Natural killer cell (primary cell): ENCODE results near the gene PKHD1. TPM values are rescaled to one million over a fixed set of nuclear protein-coding genes. Genes with fewer than 3 reads are reported as not detected.

Source experiments
- ATAC-seq, 3 donors: fragments of 150-1000 bp in 2 of 3; fragments of 200-7000 bp in 1 of 3; cut with Tn5 transposase; 1 replicate in 1 of 3; 2 replicates in 2 of 3; pipeline ENCODE4 v1.10.0; 2021; ENCODE audit warnings: mild to moderate bottlenecking in 2 of 3, moderate library complexity in 2 of 3
- DNase-seq, 2 donors: peaks; one replicate each; pipeline versions ENCODE4 v3.0.0 to v3.0.0-alpha.2; 2013 to 2021; ENCODE audit warnings: mixed read lengths in 1 of 2
- H3K27ac ChIP-seq: one replicate; pipeline ENCODE4 v1.5.1; 2013; ENCODE audit warnings: mild to moderate bottlenecking, low read length
- H3K27me3 ChIP-seq: one replicate; pipeline ENCODE4 v1.6.1; 2013; ENCODE audit warnings: low read length; ENCODE audit not compliant: control insufficient read depth, insufficient read depth
- H3K36me3 ChIP-seq: one replicate; pipeline ENCODE4 v1.6.1; 2013; ENCODE audit warnings: low read length; ENCODE audit not compliant: control insufficient read depth, insufficient read depth
- H3K4me1 ChIP-seq: one replicate; pipeline ENCODE4 v1.6.1; 2013; ENCODE audit warnings: low read length; ENCODE audit not compliant: control insufficient read depth, insufficient read depth
- H3K4me3 ChIP-seq: one replicate; pipeline ENCODE4 v1.5.1; 2013; ENCODE audit warnings: low read length
- H3K9me3 ChIP-seq: one replicate; pipeline ENCODE4 v1.6.1; 2013; ENCODE audit warnings: low read length; ENCODE audit not compliant: control insufficient read depth, insufficient read depth
- H3K27ac Mint-ChIP-seq, 2 donors: one replicate each; pipeline ENCODE4 v1.8.0; 2022; ENCODE audit warnings: mild to moderate bottlenecking in 2 of 2, mixed read lengths in 2 of 2, moderate library complexity in 1 of 2
- H3K27me3 Mint-ChIP-seq, 2 donors: one replicate each; pipeline ENCODE4 v1.8.0; 2022; ENCODE audit warnings: low read depth in 2 of 2, mixed read lengths in 2 of 2
- H3K36me3 Mint-ChIP-seq: one replicate; pipeline ENCODE4 v1.8.0; 2022; ENCODE audit warnings: mixed read lengths
- H3K4me1 Mint-ChIP-seq, 2 donors: one replicate each; pipeline ENCODE4 v1.8.0; 2022; ENCODE audit warnings: mixed read lengths in 2 of 2
- H3K4me3 Mint-ChIP-seq: one replicate; pipeline ENCODE4 v1.8.0; 2022; ENCODE audit warnings: mild to moderate bottlenecking, moderate library complexity, mixed read lengths
- H3K9me3 Mint-ChIP-seq, 2 donors: one replicate each; pipeline ENCODE4 v1.8.0; 2022; ENCODE audit warnings: mixed read lengths in 2 of 2
- CTCF ChIP-seq: fragments of 200-600 bp; IDR thresholded peaks from one replicate; pipeline ENCODE4 v1.8.0; 2022; ENCODE audit warnings: antibody characterized with exemption
- WGBS: methylation state at CpG from one replicate; pipeline ENCODE4 v1.1.7; 2013; ENCODE audit warnings: missing lambda C conversion rate; ENCODE audit not compliant: insufficient coverage; 5-methylcytosine and 5-hydroxymethylcytosine counted together
- intact Hi-C: fragments of 100-400 bp; cut with micrococcal nuclease; formaldehyde crosslinking; loops from one replicate; pipeline ENCODE4 v1.14.2; 2022
- total RNA-seq, 4 donors: library from RNA; stranded (reverse); fragments of 120-200 nt in 1 of 4; gene quantifications; one replicate each; pipeline versions ENCODE4 v1.2.3 to v1.2.4, GENCODE V29; 2013 to 2022

Gene PKHD1
- total RNA-seq, 3 donors from 2014 or later (not counting 1 experiment from before 2014, with no cell fraction given) = not detected

DNA sequence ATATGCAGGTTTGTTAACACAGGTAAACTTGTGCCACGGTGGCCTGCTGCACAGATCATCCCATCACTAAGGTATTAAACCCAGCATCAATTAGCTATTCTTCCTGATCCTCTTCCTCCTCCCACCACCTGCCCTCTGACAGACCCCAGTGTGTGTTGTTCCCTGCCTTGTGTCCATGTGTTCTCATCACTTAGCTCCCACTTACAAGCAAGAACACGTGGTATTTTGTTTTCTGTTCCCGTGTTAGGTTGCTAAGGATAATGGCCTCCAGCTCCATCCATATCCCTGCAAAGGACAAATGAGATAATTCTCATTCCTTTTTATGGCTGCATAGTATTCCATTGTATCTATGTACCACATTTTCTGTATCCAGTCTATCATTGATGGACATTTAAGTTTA lies 294.0 kb downstream of the PKHD1 start:
- no peak for TF ChIP-seq CTCF
- Mint-ChIP-seq H3K27me3 (no peaks in the 10 kb centered on the region), H3K4me1 (no peaks in the 10 kb centered on the region), H3K36me3 (no peaks in the 10 kb centered on the region), H3K27ac (no peak overlapping the region), H3K4me3 (no peak overlapping the region), H3K9me3 (peaks cover 15 to 21% of the 10 kb centered on the region in 2 donors)
- Histone ChIP-seq H3K4me1 (no peaks in the 10 kb centered on the region), H3K4me3 (no peak overlapping the region), H3K36me3 (no peaks in the 10 kb centered on the region), H3K27me3 (no peaks in the 10 kb centered on the region), H3K27ac (no peak overlapping the region), H3K9me3 (peaks cover 3% of the 10 kb centered on the region)
- no peak for DNase-seq
- ATAC-seq = no peak
- intact Hi-C loops = no loop called here
- WGBS = 98% methylated on average over 3 of the region's 3 CpGs

GRCh38 chr6:51792273-51793030 lies 295.0 kb downstream of the PKHD1 start:
- 50% methylated on average over 1 of the region's 1 CpG for WGBS

DNA sequence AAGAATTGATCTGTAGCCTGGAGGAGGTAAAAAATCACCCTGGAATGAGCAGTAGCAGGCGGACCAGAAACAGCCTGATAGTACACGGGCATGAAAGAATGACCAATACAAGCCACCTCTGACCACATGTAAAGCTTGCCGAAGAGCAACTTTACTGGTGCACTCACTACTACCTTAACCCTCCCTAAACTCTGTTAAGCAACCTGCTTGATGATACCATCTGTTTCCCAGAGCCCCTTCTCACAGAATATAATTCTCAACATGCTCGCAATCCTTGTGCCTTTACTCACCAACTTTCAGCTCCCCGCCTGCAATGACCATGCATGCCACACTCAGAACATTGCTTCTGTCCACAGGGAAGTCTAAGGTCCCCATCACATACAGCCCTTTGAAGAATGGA lies 296.5 kb downstream of the PKHD1 start:
- no peaks in the 10 kb centered on the region for H3K4me1 ChIP-seq
- H3K4me3 ChIP-seq = no peak overlapping the region
- Mint-ChIP-seq H3K9me3 (peaks cover 6 to 17% of the 10 kb centered on the region in 2 donors), H3K4me3 (no peak overlapping the region), H3K36me3 (no peaks in the 10 kb centered on the region), H3K4me1 (no peaks in the 10 kb centered on the region), H3K27me3 (no peaks in the 10 kb centered on the region), H3K27ac (no peak overlapping the region)
- H3K27me3 ChIP-seq = no peaks in the 10 kb centered on the region
- DNase-seq (no peak), ATAC-seq (no peak)
- WGBS = 82% methylated on average over 5 of the region's 5 CpGs
- intact Hi-C loops = no loop called here
- no peaks in the 10 kb centered on the region for H3K36me3 ChIP-seq
- H3K9me3 ChIP-seq = no peaks in the 10 kb centered on the region
- no peak for TF ChIP-seq CTCF
- H3K27ac ChIP-seq = no peak overlapping the region

More at GRCh38 chr6:51792273-51793030, 295.0 kb downstream of the PKHD1 start:
- Mint-ChIP-seq H3K36me3 (no peaks in the 10 kb centered on the region), H3K9me3 (peaks cover 13 to 19% of the 10 kb centered on the region in 2 donors), H3K4me1 (no peaks in the 10 kb centered on the region), H3K27me3 (no peaks in the 10 kb centered on the region), H3K4me3 (no peak overlapping the region), H3K27ac (no peak overlapping the region)
- TF ChIP-seq CTCF = no peak
- no peaks in the 10 kb centered on the region for H3K4me1 ChIP-seq
- no peak overlapping the region for H3K4me3 ChIP-seq
- DNase-seq (no peak), ATAC-seq (no peak)
- H3K9me3 ChIP-seq = peaks cover 3% of the 10 kb centered on the region
- H3K27me3 ChIP-seq = no peaks in the 10 kb centered on the region
- no peaks in the 10 kb centered on the region for H3K36me3 ChIP-seq
- intact Hi-C loops = no loop called here
- no peak overlapping the region for H3K27ac ChIP-seq

DNA sequence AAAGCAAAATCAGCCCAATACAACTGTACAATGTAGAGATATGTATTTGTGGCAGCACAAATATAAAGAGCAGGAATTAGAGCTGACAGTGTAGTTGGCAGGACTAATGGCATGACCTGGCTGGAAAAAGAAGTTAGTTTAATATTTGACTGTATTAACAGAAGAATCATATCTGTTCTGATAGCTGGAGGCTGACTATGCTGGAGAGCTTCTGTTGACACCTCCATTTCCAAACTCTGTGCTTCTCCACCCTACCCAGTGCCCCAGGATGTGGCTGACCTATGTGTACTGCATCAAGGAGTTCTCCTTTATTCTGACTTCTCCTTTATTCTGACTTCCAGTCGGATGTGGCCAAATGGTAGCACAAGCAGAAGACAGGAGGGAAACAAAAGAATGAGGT lies 299.3 kb downstream of the PKHD1 start:
- H3K27me3 Mint-ChIP-seq = no peaks in the 10 kb centered on the region
- Histone ChIP-seq H3K4me3 (no peak overlapping the region), H3K4me1 (no peaks in the 10 kb centered on the region), H3K36me3 (no peaks in the 10 kb centered on the region), H3K27me3 (no peaks in the 10 kb centered on the region), H3K9me3 (no peaks in the 10 kb centered on the region), H3K27ac (no peak overlapping the region)
- DNase-seq (no peak), ATAC-seq (no peak)
- no peak overlapping the region for H3K4me3 Mint-ChIP-seq
- H3K4me1 Mint-ChIP-seq = no peaks in the 10 kb centered on the region
- no peaks in the 10 kb centered on the region for H3K36me3 Mint-ChIP-seq
- H3K27ac Mint-ChIP-seq = no peak overlapping the region
- intact Hi-C loops = no loop called here
- whole genome bisulfite sequencing = no CpG with 5 or more reads among the region's 1 CpG
- H3K9me3 Mint-ChIP-seq = peaks cover 2 to 10% of the 10 kb centered on the region in 2 donors
- no peak for TF ChIP-seq CTCF
